ENCODE data around the gene JUNB. TPM values are rescaled to one million over a fixed set of nuclear protein-coding genes. Genes with fewer than 3 reads are reported as not detected.

The JUNB gene
- total RNA-seq (57.6 and 103 TPM in 2 replicates), polyA plus RNA-seq (37.2 and 48.3 TPM in 2 replicates)

- no peaks in the 10 kb centered on the region for H3K27me3 ChIP-seq
- DNase-seq (ENCODE audit: low read depth in 1 of 2, low spot score in 1 of 2): peak; percentile 95 to 99
- peak within 1 kb of the TSS; percentile 42 for H3K4me3 ChIP-seq
- H3K9me3 ChIP-seq (ENCODE audit: low read depth): no peaks in the 10 kb centered on the region
- TF ChIP-seq CTCF (IDR thresholded peaks at IDR 0.05; ENCODE audit: low read depth, low read length): no peak
- H3K36me3 ChIP-seq: no peaks in the 10 kb centered on the region
- peak within 1 kb of the TSS; percentile 82 for H3K27ac ChIP-seq
- peaks cover 18% of the 10 kb centered on the region for H3K4me1 ChIP-seq (ENCODE audit: low read depth)
Measured at GRCh38 chr19:12791345-12792050, at the start of gene JUNB. TSS of gene JUNB (plus strand) at chr19:12791486. CDS start at chr19:12791772, 286 bp downstream.

- Histone ChIP-seq H3K27ac (no peak overlapping the region), H3K4me1 (ENCODE audit: low read depth) (no peaks in the 10 kb centered on the region), H3K9me3 (ENCODE audit: low read depth) (no peaks in the 10 kb centered on the region), H3K36me3 (peaks cover 9% of the 10 kb centered on the region), H3K4me3 (no peak overlapping the region), H3K27me3 (peaks cover 10% of the 10 kb centered on the region)
- TF ChIP-seq CTCF (IDR thresholded peaks at IDR 0.05; ENCODE audit: low read depth, low read length): no peak
- peak in 1 of 2 donors; percentile 36 for DNase-seq (ENCODE audit: low read depth in 1 of 2, low spot score in 1 of 2)
Measured at GRCh38 chr19:12745166-12745897, 46.0 kb upstream of the JUNB start.

GRCh38 chr19:12748489-12748888 is 42.8 kb upstream of the JUNB start:
- DNase-seq (ENCODE audit: low read depth in 1 of 2, low spot score in 1 of 2): no peak
- H3K9me3 ChIP-seq (ENCODE audit: low read depth): no peaks in the 10 kb centered on the region
- peaks cover 42% of the 10 kb centered on the region for H3K27me3 ChIP-seq
- no peaks in the 10 kb centered on the region for H3K4me1 ChIP-seq (ENCODE audit: low read depth)
- H3K4me3 ChIP-seq: no peak overlapping the region
- TF ChIP-seq CTCF (IDR thresholded peaks at IDR 0.05; ENCODE audit: low read depth, low read length): no peak
- H3K36me3 ChIP-seq: peaks cover 9% of the 10 kb centered on the region
- no peak overlapping the region for H3K27ac ChIP-seq

- TF ChIP-seq CTCF (IDR thresholded peaks at IDR 0.05; ENCODE audit: low read depth, low read length): no peak
- H3K36me3 ChIP-seq: peaks cover 9% of the 10 kb centered on the region
- peaks cover 52% of the 10 kb centered on the region for H3K27me3 ChIP-seq
- peak in 1 of 2 donors; percentile 40 for DNase-seq (ENCODE audit: low read depth in 1 of 2, low spot score in 1 of 2)
- H3K27ac ChIP-seq: no peak overlapping the region
- no peaks in the 10 kb centered on the region for H3K9me3 ChIP-seq (ENCODE audit: low read depth)
- no peaks in the 10 kb centered on the region for H3K4me1 ChIP-seq (ENCODE audit: low read depth)
- H3K4me3 ChIP-seq: no peak overlapping the region
Measured at GRCh38 chr19:12749938-12750521, 41.3 kb upstream of the JUNB start.

GRCh38 chr19:12750851-12751250 is 40.4 kb upstream of the JUNB start:
- Histone ChIP-seq H3K9me3 (ENCODE audit: low read depth) (no peaks in the 10 kb centered on the region), H3K36me3 (peaks cover 9% of the 10 kb centered on the region), H3K4me1 (ENCODE audit: low read depth) (no peaks in the 10 kb centered on the region), H3K27me3 (peaks cover 52% of the 10 kb centered on the region), H3K4me3 (no peak overlapping the region), H3K27ac (no peak overlapping the region)
- DNase-seq (ENCODE audit: low read depth in 1 of 2, low spot score in 1 of 2): no peak
- no peak for TF ChIP-seq CTCF (IDR thresholded peaks at IDR 0.05; ENCODE audit: low read depth, low read length)
